Measurements from ENCODE around the gene CNTNAP1.
A peak's percentile ranks its signal among the peaks of the same experiment; 100 is the strongest.

The CNTNAP1 gene

DNA sequence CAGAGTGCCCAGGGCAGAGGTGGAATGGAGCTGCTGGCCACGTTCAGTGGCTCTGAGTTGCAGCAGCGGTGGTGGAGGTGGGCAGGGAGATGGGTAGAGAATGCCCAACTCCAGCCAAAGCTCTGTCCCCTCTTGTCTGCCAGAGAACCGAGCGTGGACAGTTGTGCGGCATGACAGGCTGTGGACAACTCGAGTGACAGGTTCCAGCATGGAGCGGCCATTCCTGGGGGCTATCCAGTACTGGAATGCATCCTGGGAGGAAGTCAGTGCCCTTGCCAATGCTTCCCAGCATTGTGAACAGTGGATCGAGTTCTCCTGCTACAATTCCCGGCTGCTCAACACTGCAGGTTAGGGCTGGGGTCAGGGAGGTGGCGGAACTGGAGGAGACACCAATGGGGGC is 8.3 kb downstream of the CNTNAP1 start:
- peaks cover 19% of the 10 kb centered on the region for H3K36me3 ChIP-seq (ENCODE audit: control insufficient read depth, insufficient read depth, low read length)
- H3K27me3 ChIP-seq (ENCODE audit: control insufficient read depth, insufficient read depth, low read length) = peaks cover 2% of the 10 kb centered on the region; the same call in 1 of the 2 replicates
- no peak overlapping the region for H3K27ac ChIP-seq (ENCODE audit: low read depth, low read length)
- no peak overlapping the region for H3K9ac ChIP-seq (ENCODE audit: low read length)
- peaks cover 4% of the 10 kb centered on the region; the same call in 1 of the 2 replicates for H3K4me1 ChIP-seq (ENCODE audit: control insufficient read depth, insufficient read depth, low read length)
- no peaks in the 10 kb centered on the region for H3K9me3 ChIP-seq (ENCODE audit: control insufficient read depth, insufficient read depth, low read depth, low read length)
- no peak overlapping the region for H3K4me3 ChIP-seq (ENCODE audit: low read depth, low read length)

GRCh38 chr17:42691021-42691545 is 8.8 kb downstream of the CNTNAP1 start:
- Histone ChIP-seq H3K4me1 (ENCODE audit: control insufficient read depth, insufficient read depth, low read length) (peaks cover 4% of the 10 kb centered on the region; the same call in 1 of the 2 replicates), H3K9ac (ENCODE audit: low read length) (no peak overlapping the region)

DNA sequence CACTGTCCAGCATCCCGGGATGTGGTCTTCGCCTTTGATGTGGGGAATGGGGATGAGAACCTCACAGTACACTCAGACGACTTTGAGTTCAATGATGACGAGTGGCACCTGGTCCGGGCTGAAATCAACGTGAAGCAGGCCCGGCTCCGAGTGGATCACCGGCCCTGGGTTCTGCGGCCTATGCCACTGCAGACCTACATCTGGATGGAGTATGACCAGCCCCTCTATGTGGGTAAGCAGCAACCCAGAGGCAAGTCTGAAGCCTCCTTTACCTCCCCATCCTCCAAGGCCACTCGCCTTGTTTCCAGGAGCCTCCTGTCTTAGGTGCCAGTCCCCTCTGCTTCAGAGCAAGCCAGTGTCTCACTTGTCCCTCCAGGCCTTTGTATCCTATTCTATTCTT is 10.2 kb downstream of the CNTNAP1 start:
- Histone ChIP-seq H3K4me3 (ENCODE audit: low read depth, low read length) (no peak overlapping the region), H3K9me3 (ENCODE audit: control insufficient read depth, insufficient read depth, low read depth, low read length) (no peaks in the 10 kb centered on the region), H3K27me3 (ENCODE audit: control insufficient read depth, insufficient read depth, low read length) (no peaks in the 10 kb centered on the region), H3K27ac (ENCODE audit: low read depth, low read length) (no peak overlapping the region), H3K36me3 (ENCODE audit: control insufficient read depth, insufficient read depth, low read length) (peaks cover 31% of the 10 kb centered on the region), H3K9ac (ENCODE audit: low read length) (no peak overlapping the region), H3K4me1 (ENCODE audit: control insufficient read depth, insufficient read depth, low read length) (peaks cover 4% of the 10 kb centered on the region; the same call in 1 of the 2 replicates)

More at GRCh38 chr17:42691021-42691545, 8.8 kb downstream of the CNTNAP1 start:
- H3K27ac ChIP-seq (ENCODE audit: low read depth, low read length) = no peak overlapping the region
- peaks cover 22% of the 10 kb centered on the region for H3K36me3 ChIP-seq (ENCODE audit: control insufficient read depth, insufficient read depth, low read length)
- H3K27me3 ChIP-seq (ENCODE audit: control insufficient read depth, insufficient read depth, low read length) = no peaks in the 10 kb centered on the region
- H3K9me3 ChIP-seq (ENCODE audit: control insufficient read depth, insufficient read depth, low read depth, low read length) = no peaks in the 10 kb centered on the region
- no peak overlapping the region for H3K4me3 ChIP-seq (ENCODE audit: low read depth, low read length)

GRCh38 chr17:42694524-42694923 is 12.2 kb downstream of the CNTNAP1 start:
- Histone ChIP-seq H3K27ac (ENCODE audit: low read depth, low read length) (no peak overlapping the region), H3K4me3 (ENCODE audit: low read depth, low read length) (no peak overlapping the region), H3K9me3 (ENCODE audit: control insufficient read depth, insufficient read depth, low read depth, low read length) (no peaks in the 10 kb centered on the region), H3K9ac (ENCODE audit: low read length) (no peak overlapping the region), H3K36me3 (ENCODE audit: control insufficient read depth, insufficient read depth, low read length) (peaks cover 35% of the 10 kb centered on the region), H3K4me1 (ENCODE audit: control insufficient read depth, insufficient read depth, low read length) (peaks cover 5% of the 10 kb centered on the region; the same call in 1 of the 2 replicates), H3K27me3 (ENCODE audit: control insufficient read depth, insufficient read depth, low read length) (no peaks in the 10 kb centered on the region)

GRCh38 chr17:42695500-42695899 is 13.2 kb downstream of the CNTNAP1 start:
- Histone ChIP-seq H3K9ac (ENCODE audit: low read length) (no peak overlapping the region), H3K9me3 (ENCODE audit: control insufficient read depth, insufficient read depth, low read depth, low read length) (no peaks in the 10 kb centered on the region), H3K4me1 (ENCODE audit: control insufficient read depth, insufficient read depth, low read length) (peaks cover 5% of the 10 kb centered on the region; the same call in 1 of the 2 replicates), H3K4me3 (ENCODE audit: low read depth, low read length) (no peak overlapping the region), H3K36me3 (ENCODE audit: control insufficient read depth, insufficient read depth, low read length) (peaks cover 40% of the 10 kb centered on the region), H3K27me3 (ENCODE audit: control insufficient read depth, insufficient read depth, low read length) (no peaks in the 10 kb centered on the region), H3K27ac (ENCODE audit: low read depth, low read length) (no peak overlapping the region)

DNA sequence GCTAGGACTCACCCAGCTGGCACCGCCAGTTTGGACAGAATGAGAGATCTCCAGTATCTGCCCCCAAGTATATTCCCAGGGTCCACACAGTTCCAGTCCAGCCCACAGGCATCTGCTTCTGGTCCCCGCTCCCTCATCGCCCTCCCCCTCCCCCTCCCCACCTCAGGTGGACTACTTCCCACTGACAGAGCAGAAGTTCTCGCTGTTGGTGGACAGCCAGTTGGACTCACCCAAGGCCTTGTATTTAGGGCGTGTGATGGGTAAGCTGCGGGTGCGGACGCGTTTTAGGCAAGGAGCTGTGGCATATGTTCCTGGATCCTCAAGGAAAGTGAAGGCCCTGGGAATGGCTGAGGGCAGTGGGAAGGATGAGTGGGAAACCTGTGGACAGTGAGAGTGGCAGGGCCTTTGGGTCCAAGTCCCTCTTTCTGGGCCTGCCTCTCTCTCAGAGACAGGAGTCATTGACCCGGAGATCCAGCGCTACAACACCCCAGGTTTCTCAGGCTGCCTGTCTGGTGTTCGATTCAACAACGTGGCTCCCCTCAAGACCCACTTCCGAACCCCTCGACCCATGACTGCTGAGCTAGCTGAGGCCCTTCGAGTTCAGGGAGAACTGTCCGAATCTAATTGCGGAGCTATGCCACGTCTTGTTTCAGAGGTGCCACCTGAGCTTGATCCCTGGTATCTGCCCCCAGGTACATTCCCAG is 14.9 kb downstream of the CNTNAP1 start:
- H3K4me3 ChIP-seq (ENCODE audit: low read depth, low read length) = no peak overlapping the region
- H3K9me3 ChIP-seq (ENCODE audit: control insufficient read depth, insufficient read depth, low read depth, low read length) = no peaks in the 10 kb centered on the region
- peaks cover 52% of the 10 kb centered on the region for H3K36me3 ChIP-seq (ENCODE audit: control insufficient read depth, insufficient read depth, low read length)
- no peaks in the 10 kb centered on the region for H3K27me3 ChIP-seq (ENCODE audit: control insufficient read depth, insufficient read depth, low read length)
- H3K27ac ChIP-seq (ENCODE audit: low read depth, low read length) = no peak overlapping the region
- H3K4me1 ChIP-seq (ENCODE audit: control insufficient read depth, insufficient read depth, low read length) = peaks cover 5% of the 10 kb centered on the region; the same call in 1 of the 2 replicates
- H3K9ac ChIP-seq (ENCODE audit: low read length) = no peak overlapping the region

DNA sequence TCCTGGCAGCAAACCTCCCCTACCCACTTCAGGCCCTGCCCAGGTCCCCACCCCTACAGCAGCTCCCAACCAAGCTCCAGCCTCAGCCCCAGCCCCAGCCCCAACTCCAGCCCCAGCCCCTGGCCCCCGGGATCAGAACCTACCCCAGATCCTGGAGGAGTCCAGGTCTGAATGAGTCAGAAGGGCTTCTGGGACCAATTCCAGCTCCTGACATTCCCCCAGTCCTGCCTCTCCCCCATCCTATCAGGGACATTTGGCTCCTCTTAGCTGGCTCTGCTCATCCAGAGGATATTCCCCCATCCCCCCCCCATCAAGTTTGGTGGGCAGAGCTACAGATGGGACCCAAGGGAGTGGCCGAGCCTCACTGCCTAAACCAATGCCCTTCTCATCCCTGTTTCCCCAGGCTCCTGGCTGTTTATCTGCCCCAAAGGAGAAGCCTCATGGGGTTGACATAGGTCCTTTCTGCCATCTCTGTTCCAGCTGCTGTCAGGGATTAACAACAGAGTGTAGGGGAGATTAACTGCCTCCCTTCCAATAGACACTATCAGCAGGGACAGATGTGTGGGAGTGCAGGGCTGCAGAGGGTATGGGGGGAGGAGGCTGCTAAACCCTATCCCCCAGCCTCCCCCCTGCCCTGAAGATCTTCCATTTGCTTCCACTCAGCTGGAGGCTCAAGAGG is 16.5 kb downstream of the CNTNAP1 start:
- H3K36me3 ChIP-seq (ENCODE audit: control insufficient read depth, insufficient read depth, low read length) = peaks cover 55% of the 10 kb centered on the region
- no peak overlapping the region for H3K27ac ChIP-seq (ENCODE audit: low read depth, low read length)
- no peaks in the 10 kb centered on the region for H3K9me3 ChIP-seq (ENCODE audit: control insufficient read depth, insufficient read depth, low read depth, low read length)
- H3K9ac ChIP-seq (ENCODE audit: low read length) = no peak overlapping the region
- no peak overlapping the region for H3K4me3 ChIP-seq (ENCODE audit: low read depth, low read length)
- no peaks in the 10 kb centered on the region for H3K27me3 ChIP-seq (ENCODE audit: control insufficient read depth, insufficient read depth, low read length)
- peaks cover 5% of the 10 kb centered on the region; the same call in 1 of the 2 replicates for H3K4me1 ChIP-seq (ENCODE audit: control insufficient read depth, insufficient read depth, low read length)

- Histone ChIP-seq H3K9me3 (ENCODE audit: control insufficient read depth, insufficient read depth, low read depth, low read length) (no peaks in the 10 kb centered on the region), H3K9ac (ENCODE audit: low read length) (no peak overlapping the region), H3K27me3 (ENCODE audit: control insufficient read depth, insufficient read depth, low read length) (no peaks in the 10 kb centered on the region), H3K27ac (ENCODE audit: low read depth, low read length) (no peak overlapping the region), H3K36me3 (ENCODE audit: control insufficient read depth, insufficient read depth, low read length) (peaks cover 59% of the 10 kb centered on the region), H3K4me3 (ENCODE audit: low read depth, low read length) (no peak overlapping the region), H3K4me1 (ENCODE audit: control insufficient read depth, insufficient read depth, low read length) (peaks cover 5% of the 10 kb centered on the region; the same call in 1 of the 2 replicates)
These were observed 17.0 kb downstream of the CNTNAP1 start for GRCh38 chr17:42699415-42699740.

DNA sequence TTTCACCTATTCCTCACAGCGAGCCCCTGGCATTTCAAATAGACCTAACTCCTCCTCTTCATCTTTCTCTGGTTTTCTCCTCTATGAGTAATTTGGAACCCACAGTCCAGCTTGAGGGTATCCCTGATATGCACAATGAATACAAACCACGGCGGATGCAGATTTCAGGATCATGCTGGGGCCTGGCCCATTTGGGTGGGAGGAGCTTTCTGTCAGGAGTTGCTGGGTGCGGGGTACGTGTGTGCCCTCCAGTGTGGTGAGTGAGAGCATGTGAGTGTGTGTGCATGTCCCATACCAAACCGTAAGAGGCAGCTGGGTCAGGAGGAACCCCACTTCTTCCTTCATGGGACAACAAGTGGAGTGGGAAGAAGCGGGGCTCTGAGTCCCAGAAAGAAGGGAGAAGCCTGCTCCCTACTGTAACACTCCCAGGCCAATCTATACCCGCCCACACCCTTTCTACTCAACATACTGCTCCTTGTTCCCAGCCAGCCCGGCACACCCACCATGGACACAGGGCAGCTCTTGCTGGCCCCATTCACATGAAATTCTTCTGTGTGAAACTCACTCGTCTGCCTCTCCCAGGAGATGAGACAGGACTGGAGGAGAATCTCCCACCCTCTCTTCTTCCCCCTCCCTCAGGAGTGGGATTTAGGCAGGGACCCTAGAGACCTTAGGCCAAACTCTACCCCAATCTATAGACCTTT is 18.4 kb downstream of the CNTNAP1 start:
- no peaks in the 10 kb centered on the region for H3K9me3 ChIP-seq (ENCODE audit: control insufficient read depth, insufficient read depth, low read depth, low read length)
- H3K27ac ChIP-seq (ENCODE audit: low read depth, low read length) = no peak overlapping the region
- H3K4me1 ChIP-seq (ENCODE audit: control insufficient read depth, insufficient read depth, low read length) = peaks cover 5% of the 10 kb centered on the region; the same call in 1 of the 2 replicates
- peaks cover 65% of the 10 kb centered on the region for H3K36me3 ChIP-seq (ENCODE audit: control insufficient read depth, insufficient read depth, low read length)
- H3K27me3 ChIP-seq (ENCODE audit: control insufficient read depth, insufficient read depth, low read length) = no peaks in the 10 kb centered on the region
- no peak overlapping the region for H3K4me3 ChIP-seq (ENCODE audit: low read depth, low read length)
- no peak overlapping the region for H3K9ac ChIP-seq (ENCODE audit: low read length)

DNA sequence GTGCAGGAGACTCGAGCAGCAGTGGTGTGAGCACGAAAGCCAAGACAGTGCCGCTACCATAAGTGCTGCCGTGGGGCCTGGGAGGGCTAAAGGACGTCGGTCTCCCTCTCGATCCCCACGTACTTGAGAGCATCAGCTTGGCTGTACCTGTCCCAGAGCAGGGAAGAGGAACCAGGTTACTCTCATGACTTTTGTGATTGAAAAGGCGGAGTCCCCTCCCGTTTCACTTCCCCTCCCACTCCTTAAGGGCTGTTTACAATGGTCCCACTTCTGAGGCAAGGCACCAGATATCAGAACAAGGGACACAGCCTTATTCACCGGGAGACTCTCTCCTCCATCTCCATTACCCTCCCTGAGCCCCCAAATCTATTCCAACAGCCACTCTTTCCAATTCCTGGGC is 20.1 kb downstream of the CNTNAP1 start:
- H3K9ac ChIP-seq (ENCODE audit: low read length) = peak overlapping the region; percentile 10

DNA sequence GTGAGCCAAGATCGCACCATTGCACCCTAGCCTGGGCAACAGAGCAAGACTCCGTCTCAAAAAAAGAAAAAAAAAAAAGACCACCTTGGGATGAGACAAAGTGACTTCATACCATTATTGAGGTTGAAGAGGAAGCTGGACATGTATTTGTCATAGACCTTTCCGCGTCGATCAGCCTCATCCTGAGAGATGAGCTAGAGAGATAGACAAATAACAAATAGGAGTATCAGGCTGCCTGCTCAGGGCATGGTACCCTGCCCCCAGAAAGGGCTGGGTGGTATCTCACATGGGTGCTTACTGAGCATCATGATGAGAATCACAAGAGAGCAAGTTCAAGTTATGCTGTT is 22.1 kb downstream of the CNTNAP1 start:
- no peak overlapping the region for H3K9ac ChIP-seq (ENCODE audit: low read length)
- H3K9me3 ChIP-seq (ENCODE audit: control insufficient read depth, insufficient read depth, low read depth, low read length) = no peaks in the 10 kb centered on the region
- 0 out of 2 replicates have a peak, but pooled peaks cover under 1% of the 10 kb centered on the region for H3K4me1 ChIP-seq (ENCODE audit: control insufficient read depth, insufficient read depth, low read length)
- no peak overlapping the region for H3K4me3 ChIP-seq (ENCODE audit: low read depth, low read length)
- H3K27ac ChIP-seq (ENCODE audit: low read depth, low read length) = no peak overlapping the region
- no peaks in the 10 kb centered on the region for H3K27me3 ChIP-seq (ENCODE audit: control insufficient read depth, insufficient read depth, low read length)
- H3K36me3 ChIP-seq (ENCODE audit: control insufficient read depth, insufficient read depth, low read length) = peaks cover 81% of the 10 kb centered on the region

More for the DNA sequence above, 20.1 kb downstream of the CNTNAP1 start:
- Histone ChIP-seq H3K9me3 (ENCODE audit: control insufficient read depth, insufficient read depth, low read depth, low read length) (no peaks in the 10 kb centered on the region), H3K27me3 (ENCODE audit: control insufficient read depth, insufficient read depth, low read length) (no peaks in the 10 kb centered on the region), H3K36me3 (ENCODE audit: control insufficient read depth, insufficient read depth, low read length) (peaks cover 69% of the 10 kb centered on the region), H3K4me3 (ENCODE audit: low read depth, low read length) (no peak overlapping the region), H3K4me1 (ENCODE audit: control insufficient read depth, insufficient read depth, low read length) (peaks cover 5% of the 10 kb centered on the region; the same call in 1 of the 2 replicates), H3K27ac (ENCODE audit: low read depth, low read length) (no peak overlapping the region)

All from HUES6 (cell line).